CD14-positive monocyte (primary cell): Measurements from ENCODE around the gene FGF14. TPM values are rescaled to one million over a fixed set of nuclear protein-coding genes. Genes with fewer than 3 reads are reported as not detected.
A peak's percentile ranks its signal among the peaks of the same experiment; 100 is the strongest.

Source experiments
- DNase-seq, 3 donors: peaks; one replicate each; pipeline ENCODE4 v3.0.0-alpha.2; 2011 to 2022
- H2AFZ ChIP-seq: 2 replicates; pipeline ENCODE4 v1.6.0; 2012; ENCODE audit warnings: mild to moderate bottlenecking, low read depth, low read length, inconsistent platforms; ENCODE audit not compliant: insufficient read depth, poor library complexity, severe bottlenecking
- H3K27ac ChIP-seq, 2 donors: 1 replicate in 1 of 2; 2 replicates in 1 of 2; pipeline ENCODE4 v1.5.1; 2012 to 2013; ENCODE audit warnings: low read length in 2 of 2, control low read depth in 1 of 2, inconsistent platforms in 1 of 2, low read depth in 1 of 2, mild to moderate bottlenecking in 1 of 2
- H3K27me3 ChIP-seq, 2 donors: one replicate each; pipeline versions ENCODE4 v1.6.0 to v1.6.1; 2011 to 2013; ENCODE audit warnings: low read length in 2 of 2; ENCODE audit not compliant: control insufficient read depth in 2 of 2, insufficient read depth in 2 of 2
- H3K36me3 ChIP-seq, 2 donors: replicated peaks in 1 of 2; 1 replicate in 1 of 2; 2 replicates in 1 of 2; pipeline versions ENCODE4 v1.5.1 to v1.6.1; 2012 to 2013; ENCODE audit warnings: low read length in 2 of 2, control low read depth in 1 of 2, inconsistent platforms in 1 of 2, mild to moderate bottlenecking in 1 of 2; ENCODE audit not compliant: insufficient read depth in 2 of 2, control insufficient read depth in 1 of 2
- H3K4me1 ChIP-seq, 2 donors: 1 replicate in 1 of 2; 2 replicates in 1 of 2; pipeline versions ENCODE4 v1.5.1 to v1.6.1; 2012 to 2013; ENCODE audit warnings: low read length in 2 of 2, control low read depth in 1 of 2, inconsistent platforms in 1 of 2, mild to moderate bottlenecking in 1 of 2, moderate library complexity in 1 of 2; ENCODE audit not compliant: insufficient read depth in 2 of 2, control insufficient read depth in 1 of 2
- H3K4me2 ChIP-seq: replicated peaks from 2 replicates; pipeline ENCODE3; 2012; ENCODE audit warnings: low read length, moderate library complexity, mild to moderate bottlenecking; ENCODE audit not compliant: poor library complexity, severe bottlenecking; ENCODE audit errors: extremely low read depth
- H3K4me3 ChIP-seq, 3 experiments: fragments of 200-600 bp in 1 of 3; sonication (generic) in 1 of 3; replicated peaks in 1 of 3; 1 replicate in 2 of 3; 2 replicates in 1 of 3; pipeline ENCODE4 v1.5.1; 2011 to 2013; ENCODE audit warnings: low read length in 3 of 3, mild to moderate bottlenecking in 3 of 3, control low read depth in 2 of 3, low read depth in 2 of 3, inconsistent platforms in 1 of 3, moderate library complexity in 1 of 3
- H3K79me2 ChIP-seq: 2 replicates; pipeline ENCODE4 v1.6.0; 2012; ENCODE audit warnings: mild to moderate bottlenecking, control low read depth, inconsistent platforms, low read length, moderate library complexity; ENCODE audit not compliant: insufficient read depth
- H3K9ac ChIP-seq: 2 replicates; pipeline ENCODE4 v1.6.0; 2017; ENCODE audit warnings: low read length, mild to moderate bottlenecking; ENCODE audit not compliant: insufficient read depth, poor library complexity, severe bottlenecking
- H3K9me3 ChIP-seq, 2 donors: replicated peaks in 1 of 2; 1 replicate in 1 of 2; 2 replicates in 1 of 2; pipeline versions ENCODE4 v1.5.1 to v1.6.1; 2012 to 2013; ENCODE audit warnings: low read length in 2 of 2, control low read depth in 1 of 2; ENCODE audit not compliant: control insufficient read depth in 1 of 2, insufficient read depth in 1 of 2
- H4K20me1 ChIP-seq: 2 replicates; pipeline ENCODE4 v1.6.0; 2012; ENCODE audit warnings: mild to moderate bottlenecking, low read length, control low read depth, moderate library complexity; ENCODE audit not compliant: insufficient read depth
- H3K27ac Mint-ChIP-seq, 7 donors: one replicate each; pipeline ENCODE4 v1.8.0; 2020; ENCODE audit warnings: mild to moderate bottlenecking in 7 of 7, mixed read lengths in 7 of 7, moderate library complexity in 6 of 7, inconsistent platforms in 2 of 7
- H3K27me3 Mint-ChIP-seq, 3 donors: one replicate each; pipeline ENCODE4 v1.8.0; 2021 to 2022; ENCODE audit warnings: low read depth in 3 of 3, mild to moderate bottlenecking in 3 of 3, mixed read lengths in 3 of 3, moderate library complexity in 3 of 3, inconsistent platforms in 1 of 3
- H3K36me3 Mint-ChIP-seq, 2 donors: one replicate each; pipeline ENCODE4 v1.8.0; 2020; ENCODE audit warnings: mixed read lengths in 2 of 2, inconsistent platforms in 1 of 2, mild to moderate bottlenecking in 1 of 2
- H3K4me1 Mint-ChIP-seq: one replicate; pipeline ENCODE4 v1.8.0; 2020; ENCODE audit warnings: mild to moderate bottlenecking, mixed read lengths
- H3K4me3 Mint-ChIP-seq, 2 donors: one replicate each; pipeline ENCODE4 v1.8.0; 2020; ENCODE audit warnings: mild to moderate bottlenecking in 2 of 2, mixed read lengths in 2 of 2, moderate library complexity in 1 of 2
- H3K9me3 Mint-ChIP-seq, 7 donors: one replicate each; pipeline ENCODE4 v1.8.0; 2020 to 2022; ENCODE audit warnings: mixed read lengths in 7 of 7, mild to moderate bottlenecking in 6 of 7, moderate library complexity in 6 of 7, inconsistent platforms in 2 of 7
- WGBS: methylation state at CpG from one replicate; pipeline ENCODE4 v1.1.5; 2013; ENCODE audit warnings: missing lambda C conversion rate; ENCODE audit not compliant: insufficient coverage; 5-methylcytosine and 5-hydroxymethylcytosine counted together
- intact Hi-C, 2 donors: fragments of 100-400 bp; cut with micrococcal nuclease; formaldehyde crosslinking; loops; one replicate each; pipeline versions ENCODE4 v1.15.0 to v1.15.1; 2023
- polyA plus RNA-seq, 3 donors: library from polyadenylated mRNA; depleted of rRNA in 1 of 3; unstranded in 2 of 3; stranded (reverse) in 1 of 3; fragments of 300-500 nt in 2 of 3; fragments of >200 nt in 1 of 3; fragmentation: Illumina TruSeq in 2 of 3; gene quantifications; 1 replicate in 2 of 3; 2 replicates in 1 of 3; pipeline ENCODE4 v1.2.3, GENCODE V29; 2012 to 2021
- TF ChIP-seq, protein P1 (sequence below): fragments of 200-600 bp; IDR thresholded peaks from one replicate; pipeline ENCODE4 v1.8.0; 2022; ENCODE audit warnings: antibody characterized with exemption, mild to moderate bottlenecking

The FGF14 gene
- polyA plus RNA-seq, 3 donors = not detected

GRCh38 chr13:101925731-101926130 lies 476.1 kb downstream of the FGF14 start:
- no peaks in the 10 kb centered on the region for H3K4me1 ChIP-seq
- no peak overlapping the region for H2AFZ ChIP-seq
- no peak overlapping the region for H3K4me3 Mint-ChIP-seq
- H3K4me3 ChIP-seq = no peak overlapping the region
- TF ChIP-seq, protein P1, sequence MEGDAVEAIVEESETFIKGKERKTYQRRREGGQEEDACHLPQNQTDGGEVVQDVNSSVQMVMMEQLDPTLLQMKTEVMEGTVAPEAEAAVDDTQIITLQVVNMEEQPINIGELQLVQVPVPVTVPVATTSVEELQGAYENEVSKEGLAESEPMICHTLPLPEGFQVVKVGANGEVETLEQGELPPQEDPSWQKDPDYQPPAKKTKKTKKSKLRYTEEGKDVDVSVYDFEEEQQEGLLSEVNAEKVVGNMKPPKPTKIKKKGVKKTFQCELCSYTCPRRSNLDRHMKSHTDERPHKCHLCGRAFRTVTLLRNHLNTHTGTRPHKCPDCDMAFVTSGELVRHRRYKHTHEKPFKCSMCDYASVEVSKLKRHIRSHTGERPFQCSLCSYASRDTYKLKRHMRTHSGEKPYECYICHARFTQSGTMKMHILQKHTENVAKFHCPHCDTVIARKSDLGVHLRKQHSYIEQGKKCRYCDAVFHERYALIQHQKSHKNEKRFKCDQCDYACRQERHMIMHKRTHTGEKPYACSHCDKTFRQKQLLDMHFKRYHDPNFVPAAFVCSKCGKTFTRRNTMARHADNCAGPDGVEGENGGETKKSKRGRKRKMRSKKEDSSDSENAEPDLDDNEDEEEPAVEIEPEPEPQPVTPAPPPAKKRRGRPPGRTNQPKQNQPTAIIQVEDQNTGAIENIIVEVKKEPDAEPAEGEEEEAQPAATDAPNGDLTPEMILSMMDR = no peak
- no peaks in the 10 kb centered on the region for H3K79me2 ChIP-seq
- no peaks in the 10 kb centered on the region for H3K36me3 Mint-ChIP-seq
- H3K9ac ChIP-seq = no peak overlapping the region
- no peaks in the 10 kb centered on the region for H3K9me3 ChIP-seq
- no peak overlapping the region for H3K27ac ChIP-seq
- H3K36me3 ChIP-seq = no peaks in the 10 kb centered on the region
- H4K20me1 ChIP-seq = no peaks in the 10 kb centered on the region
- H3K4me2 ChIP-seq = no peak overlapping the region
- WGBS = no CpG with 5 or more reads among the region's 2 CpGs
- no peaks in the 10 kb centered on the region for H3K9me3 Mint-ChIP-seq
- H3K27me3 ChIP-seq = peaks cover 0 to 4% of the 10 kb centered on the region in 2 donors
- intact Hi-C loops = no loop called here
- peaks cover 4 to 5% (median 4%) of the 10 kb centered on the region in 3 donors for H3K27me3 Mint-ChIP-seq
- H3K27ac Mint-ChIP-seq = no peak overlapping the region
- no peaks in the 10 kb centered on the region for H3K4me1 Mint-ChIP-seq
- no peak for DNase-seq

DNA sequence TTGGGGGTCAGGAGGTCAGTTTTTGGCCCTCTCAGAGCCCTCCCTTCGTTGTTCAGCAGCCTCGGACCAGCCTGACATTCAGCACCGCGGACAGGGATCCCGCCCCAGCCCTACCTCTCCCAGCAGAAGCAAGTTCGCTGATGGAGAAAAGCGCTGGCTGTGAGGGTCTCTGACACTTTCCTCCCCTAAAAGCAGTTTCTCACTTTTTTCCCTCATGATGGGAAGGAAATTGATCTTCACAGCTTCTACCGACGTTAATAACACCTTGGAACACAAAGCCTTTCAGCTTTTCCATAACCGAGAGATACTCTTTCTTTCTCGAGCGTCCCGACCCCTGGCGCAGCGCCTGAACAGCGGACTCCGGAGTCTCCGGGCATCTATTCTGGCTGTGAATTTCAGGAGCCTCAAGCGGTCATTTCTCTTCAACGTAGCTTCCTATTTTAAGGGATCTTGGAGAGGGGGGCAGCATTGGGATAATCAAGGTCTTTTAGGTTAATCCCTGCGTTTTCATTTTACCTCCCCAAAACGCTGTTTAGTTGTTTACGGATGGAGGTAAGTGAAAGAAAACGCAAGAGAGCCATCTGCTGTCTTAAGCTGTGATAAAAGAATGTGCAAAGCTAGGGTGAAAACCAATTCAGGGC lies 482.2 kb downstream of the FGF14 start:
- H3K4me2 ChIP-seq = no peak overlapping the region
- Mint-ChIP-seq H3K27ac (no peak overlapping the region), H3K4me1 (no peaks in the 10 kb centered on the region), H3K27me3 (peaks cover 44 to 49% (median 45%) of the 10 kb centered on the region in 3 donors), H3K4me3 (peak overlapping the region in 1 of 2 donors; percentile 22), H3K9me3 (peaks cover 0 to 9% (median 1%) of the 10 kb centered on the region in 7 donors), H3K36me3 (no peaks in the 10 kb centered on the region)
- no peaks in the 10 kb centered on the region for H3K79me2 ChIP-seq
- no peak for DNase-seq
- 17% methylated on average over 12 of the region's 24 CpGs for whole genome bisulfite sequencing
- H3K9ac ChIP-seq = no peak overlapping the region
- TF ChIP-seq, protein P1 = no peak
- H3K4me1 ChIP-seq = no peaks in the 10 kb centered on the region
- peaks cover 0 to 13% of the 10 kb centered on the region in 2 donors for H3K9me3 ChIP-seq
- no peak overlapping the region for H3K4me3 ChIP-seq
- H3K27me3 ChIP-seq = peaks cover 33 to 58% of the 10 kb centered on the region in 2 donors
- H4K20me1 ChIP-seq = no peaks in the 10 kb centered on the region
- intact Hi-C loops = no loop called here
- no peak overlapping the region for H2AFZ ChIP-seq
- no peaks in the 10 kb centered on the region for H3K36me3 ChIP-seq
- no peak overlapping the region for H3K27ac ChIP-seq
